Neural progenitor cell (in vitro differentiated cells): Measurements from ENCODE around the gene FKRP. TPM values are rescaled to one million over a fixed set of nuclear protein-coding genes. Genes with fewer than 3 reads are reported as not detected.

ENCODE experiments used
- DNase-seq: peaks from one replicate; pipeline ENCODE4 v3.0.0-alpha.2; 2016; ENCODE audit warnings: low spot score
- H2AFZ ChIP-seq: fragments of 200-600 bp; sonication (generic); replicated peaks from 2 replicates; pipeline ENCODE4 v1.6.1; 2016; ENCODE audit warnings: antibody characterized with exemption
- H3F3A ChIP-seq: fragments of 200-600 bp; sonication (generic); 2 replicates; pipeline ENCODE4 v1.6.1; 2016; ENCODE audit warnings: antibody characterized with exemption, low read depth
- H3K27ac ChIP-seq: fragments of 200-600 bp; sonication (generic); 2 replicates; pipeline ENCODE4 v1.5.1; 2016; ENCODE audit warnings: mild to moderate bottlenecking
- H3K27me3 ChIP-seq: fragments of 200-600 bp; sonication (generic); 2 replicates; pipeline ENCODE4 v1.6.1; 2016; ENCODE audit warnings: mild to moderate bottlenecking, moderate library complexity
- H3K36me3 ChIP-seq: fragments of 200-600 bp; sonication (generic); 2 replicates; pipeline ENCODE4 v1.5.1; 2016
- H3K4me1 ChIP-seq: fragments of 200-600 bp; sonication (generic); 2 replicates; pipeline ENCODE4 v1.6.1; 2016; ENCODE audit warnings: mixed run types
- H3K4me2 ChIP-seq: fragments of 200-600 bp; sonication (generic); 2 replicates; pipeline ENCODE4 v1.6.1; 2016
- H3K4me3 ChIP-seq: fragments of 200-600 bp; sonication (generic); 2 replicates; pipeline ENCODE4 v1.5.1; 2016
- H3K79me2 ChIP-seq: fragments of 200-600 bp; sonication (generic); 2 replicates; pipeline ENCODE4 v1.6.1; 2016; ENCODE audit warnings: low read depth
- H3K9ac ChIP-seq: fragments of 200-600 bp; sonication (generic); 2 replicates; pipeline ENCODE4 v1.6.1; 2016
- H3K9me3 ChIP-seq: fragments of 200-600 bp; sonication (generic); 2 replicates; pipeline ENCODE4 v1.5.1; 2016; ENCODE audit warnings: low read depth
- H4K20me1 ChIP-seq: fragments of 200-600 bp; sonication (generic); 2 replicates; pipeline ENCODE4 v1.6.1; 2016; ENCODE audit warnings: low read depth
- H3K27ac Mint-ChIP-seq: 3 replicates; pipeline ENCODE4 v1.8.0; 2021; ENCODE audit warnings: mixed read lengths
- H3K27me3 Mint-ChIP-seq: 2 replicates; pipeline ENCODE4 v1.8.0; 2022; ENCODE audit warnings: low read depth, mild to moderate bottlenecking, inconsistent platforms, moderate library complexity, mixed read lengths; ENCODE audit not compliant: insufficient read depth
- H3K36me3 Mint-ChIP-seq: 3 replicates; pipeline ENCODE4 v1.8.0; 2021; ENCODE audit warnings: mixed read lengths
- H3K4me1 Mint-ChIP-seq: 3 replicates; pipeline ENCODE4 v1.8.0; 2021; ENCODE audit warnings: mixed read lengths
- H3K4me3 Mint-ChIP-seq: 3 replicates; pipeline ENCODE4 v1.8.0; 2021; ENCODE audit warnings: mild to moderate bottlenecking, moderate library complexity, mixed read lengths
- H3K9me3 Mint-ChIP-seq: 3 replicates; pipeline ENCODE4 v1.8.0; 2020; ENCODE audit warnings: mixed read lengths
- EZH2 ChIP-seq: fragments of 200-600 bp; sonication (generic); IDR thresholded peaks from 2 replicates; pipeline ENCODE4 v1.6.1; 2017; ENCODE audit warnings: antibody characterized with exemption, mild to moderate bottlenecking, moderate library complexity
- EZH2phosphoT487 ChIP-seq: fragments of 200-600 bp; sonication (generic); IDR thresholded peaks from 2 replicates; pipeline ENCODE4 v1.6.1; 2017; ENCODE audit warnings: antibody characterized with exemption
- total RNA-seq: library from RNA; depleted of rRNA; stranded (reverse); fragments of >200 nt; gene quantifications from 2 replicates; pipeline ENCODE4 v1.2.3, GENCODE V29; 2015; ENCODE audit warnings: low replicate concordance
- TF ChIP-seq, protein P1 (sequence below): fragments of 200-600 bp; sonication (generic); IDR thresholded peaks from 2 replicates; pipeline ENCODE4 v1.5.1; 2017; ENCODE audit warnings: antibody characterized with exemption, mild to moderate bottlenecking

The FKRP gene
- total RNA-seq, 1 donor from 2014 or later = 18.6 TPM

- Histone ChIP-seq H3K9me3 (no peaks in the 10 kb centered on the region), H3K79me2 (peaks cover 39% of the 10 kb centered on the region), H2AFZ (no peak overlapping the region), H3K9ac (no peak overlapping the region), H3K36me3 (peaks cover 4% of the 10 kb centered on the region), H3F3A (no peaks in the 10 kb centered on the region), H3K27ac (no peak overlapping the region), H3K4me2 (no peak overlapping the region), H4K20me1 (peaks cover 81% of the 10 kb centered on the region), H3K27me3 (no peaks in the 10 kb centered on the region), H3K4me1 (no peaks in the 10 kb centered on the region), H3K4me3 (no peak overlapping the region)
- Mint-ChIP-seq H3K9me3 (no peaks in the 10 kb centered on the region), H3K4me1 (peaks cover 19% of the 10 kb centered on the region), H3K36me3 (peaks cover 31% of the 10 kb centered on the region), H3K27me3 (peaks cover 6% of the 10 kb centered on the region), H3K4me3 (no peak overlapping the region), H3K27ac (peak overlapping the region; percentile 42)
- no peak for DNase-seq
- TF ChIP-seq EZH2 (no peak), EZH2phosphoT487 (no peak)
- TF ChIP-seq, protein P1, sequence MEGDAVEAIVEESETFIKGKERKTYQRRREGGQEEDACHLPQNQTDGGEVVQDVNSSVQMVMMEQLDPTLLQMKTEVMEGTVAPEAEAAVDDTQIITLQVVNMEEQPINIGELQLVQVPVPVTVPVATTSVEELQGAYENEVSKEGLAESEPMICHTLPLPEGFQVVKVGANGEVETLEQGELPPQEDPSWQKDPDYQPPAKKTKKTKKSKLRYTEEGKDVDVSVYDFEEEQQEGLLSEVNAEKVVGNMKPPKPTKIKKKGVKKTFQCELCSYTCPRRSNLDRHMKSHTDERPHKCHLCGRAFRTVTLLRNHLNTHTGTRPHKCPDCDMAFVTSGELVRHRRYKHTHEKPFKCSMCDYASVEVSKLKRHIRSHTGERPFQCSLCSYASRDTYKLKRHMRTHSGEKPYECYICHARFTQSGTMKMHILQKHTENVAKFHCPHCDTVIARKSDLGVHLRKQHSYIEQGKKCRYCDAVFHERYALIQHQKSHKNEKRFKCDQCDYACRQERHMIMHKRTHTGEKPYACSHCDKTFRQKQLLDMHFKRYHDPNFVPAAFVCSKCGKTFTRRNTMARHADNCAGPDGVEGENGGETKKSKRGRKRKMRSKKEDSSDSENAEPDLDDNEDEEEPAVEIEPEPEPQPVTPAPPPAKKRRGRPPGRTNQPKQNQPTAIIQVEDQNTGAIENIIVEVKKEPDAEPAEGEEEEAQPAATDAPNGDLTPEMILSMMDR = no peak
Observed at GRCh38 chr19:46730595-46730994, 15.3 kb upstream of the FKRP start.

DNA sequence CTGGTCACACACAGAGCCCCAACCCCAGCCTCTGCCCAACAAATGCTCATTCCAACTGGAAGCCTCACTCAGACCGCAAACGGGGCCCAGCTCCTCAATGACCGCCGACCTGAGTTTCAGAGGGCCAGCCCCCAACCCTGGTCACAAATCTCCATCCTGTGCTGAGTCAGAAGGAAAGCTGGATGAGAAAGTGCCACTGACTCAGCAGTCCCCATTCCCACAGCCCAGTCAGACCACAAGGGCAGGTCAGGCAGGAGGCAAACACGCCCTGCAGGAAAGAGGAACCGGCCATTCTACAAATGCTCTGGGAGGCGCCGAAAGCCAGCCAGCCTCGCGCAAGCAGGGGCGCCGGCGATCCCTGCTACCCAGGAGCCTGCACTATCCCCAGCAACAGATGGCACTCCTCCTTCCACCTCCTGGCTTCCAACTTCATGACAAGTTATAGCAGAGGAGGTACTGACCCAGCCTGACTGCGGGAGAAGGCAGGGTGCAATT lies 14.8 kb upstream of the FKRP start:
- Histone ChIP-seq H3K36me3 (peaks cover 4% of the 10 kb centered on the region), H3K4me2 (no peak overlapping the region), H3K79me2 (peaks cover 43% of the 10 kb centered on the region), H3K4me1 (no peaks in the 10 kb centered on the region), H3K4me3 (no peak overlapping the region), H4K20me1 (peaks cover 83% of the 10 kb centered on the region), H2AFZ (no peak overlapping the region), H3F3A (no peaks in the 10 kb centered on the region), H3K27ac (no peak overlapping the region), H3K9ac (no peak overlapping the region), H3K9me3 (no peaks in the 10 kb centered on the region), H3K27me3 (no peaks in the 10 kb centered on the region)
- H3K27me3 Mint-ChIP-seq = peaks cover 6% of the 10 kb centered on the region
- peak overlapping the region; percentile 42 for H3K27ac Mint-ChIP-seq
- no peak for DNase-seq
- TF ChIP-seq, protein P1 = no peak
- TF ChIP-seq EZH2phosphoT487 = no peak
- TF ChIP-seq EZH2 = no peak
- H3K4me3 Mint-ChIP-seq = no peak overlapping the region
- H3K4me1 Mint-ChIP-seq = peaks cover 15% of the 10 kb centered on the region
- peaks cover 27% of the 10 kb centered on the region for H3K36me3 Mint-ChIP-seq
- no peaks in the 10 kb centered on the region for H3K9me3 Mint-ChIP-seq

DNA sequence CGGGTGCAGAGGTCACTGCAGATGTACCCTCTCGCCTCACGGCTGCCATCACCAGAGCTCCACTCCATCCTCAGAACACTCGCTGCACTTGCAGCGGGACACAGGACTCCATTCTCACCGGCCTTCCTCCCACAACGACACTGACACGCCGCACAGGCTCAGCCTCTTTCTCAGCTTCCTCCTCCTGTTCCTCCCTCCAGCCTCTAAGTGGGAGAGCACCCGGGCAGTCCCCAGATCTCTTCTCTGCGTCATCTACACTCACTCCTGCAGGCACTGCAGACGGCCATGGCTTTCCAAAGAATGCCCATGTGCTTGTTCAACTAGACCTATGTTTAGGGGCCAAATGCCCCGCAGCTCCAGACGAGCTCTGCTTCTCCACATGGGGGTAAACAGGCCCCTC lies 14.3 kb upstream of the FKRP start:
- no peaks in the 10 kb centered on the region for H3F3A ChIP-seq
- H3K36me3 ChIP-seq = peaks cover 4% of the 10 kb centered on the region
- no peak overlapping the region for H2AFZ ChIP-seq
- TF ChIP-seq EZH2phosphoT487 (no peak), EZH2 (no peak)
- TF ChIP-seq, protein P1 = no peak
- peaks cover 84% of the 10 kb centered on the region for H4K20me1 ChIP-seq
- H3K9me3 ChIP-seq = no peaks in the 10 kb centered on the region
- no peaks in the 10 kb centered on the region for H3K4me1 ChIP-seq
- H3K9ac ChIP-seq = no peak overlapping the region
- H3K79me2 ChIP-seq = peaks cover 45% of the 10 kb centered on the region
- no peak overlapping the region for H3K4me2 ChIP-seq
- H3K4me3 Mint-ChIP-seq = no peak overlapping the region
- peaks cover 24% of the 10 kb centered on the region for H3K36me3 Mint-ChIP-seq
- H3K4me3 ChIP-seq = no peak overlapping the region
- no peaks in the 10 kb centered on the region for H3K9me3 Mint-ChIP-seq
- peaks cover 11% of the 10 kb centered on the region for H3K4me1 Mint-ChIP-seq
- DNase-seq = no peak
- H3K27ac Mint-ChIP-seq = no peak overlapping the region
- no peak overlapping the region for H3K27ac ChIP-seq
- H3K27me3 ChIP-seq = no peaks in the 10 kb centered on the region
- H3K27me3 Mint-ChIP-seq = peaks cover 6% of the 10 kb centered on the region
